ACHN (cell line): Measurements from ENCODE around the gene KIF1A.
A peak's percentile ranks its signal among the peaks of the same experiment; 100 is the strongest.

Experiments
- DNase-seq: peaks from one replicate; pipeline ENCODE4 v3.0.0-alpha.2; 2015
- in situ Hi-C: cut with HindIII; loops from 2 replicates; pipeline ENCODE4 v1.10.0; 2017; ENCODE audit warnings: low sequenced_read_pairs, low pct_ligation_motif_present, low pct_unique_long_range_greater_than_20kb

KIF1A gene

DNA sequence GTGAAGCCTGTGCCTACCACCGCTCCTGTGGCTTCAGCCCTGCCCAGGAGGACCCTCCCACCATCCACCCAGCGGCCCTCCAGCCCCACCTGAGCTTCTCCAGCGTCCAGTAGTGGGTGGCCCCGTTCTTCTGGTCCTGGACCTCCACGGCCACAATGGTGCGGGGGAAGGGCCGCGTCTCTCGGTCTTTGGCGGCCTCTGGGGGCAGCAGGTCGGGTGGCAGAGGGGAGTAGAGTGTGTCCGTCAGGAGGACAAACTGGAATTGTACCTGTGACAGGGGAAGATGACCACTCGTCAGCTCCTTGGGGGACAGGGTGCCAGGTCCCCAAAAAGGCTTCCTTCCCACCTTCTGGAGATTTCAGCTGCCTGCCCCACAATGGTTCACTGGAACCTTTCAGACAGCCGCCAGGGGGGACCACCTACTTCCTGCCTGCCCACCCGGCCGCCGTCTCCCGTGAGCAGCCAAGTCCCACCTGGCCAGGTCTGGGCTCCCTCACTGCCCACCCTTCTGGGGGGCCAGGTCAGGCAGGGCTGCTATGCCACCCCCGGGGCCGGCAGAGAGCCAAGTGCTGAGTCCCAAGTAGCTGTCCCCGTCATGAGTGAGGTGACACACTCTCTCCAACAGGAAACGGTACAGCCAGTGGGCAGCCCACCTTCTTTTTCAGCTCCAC is 59.3 kb downstream of the KIF1A start:
- DNase-seq, result no peak

DNA sequence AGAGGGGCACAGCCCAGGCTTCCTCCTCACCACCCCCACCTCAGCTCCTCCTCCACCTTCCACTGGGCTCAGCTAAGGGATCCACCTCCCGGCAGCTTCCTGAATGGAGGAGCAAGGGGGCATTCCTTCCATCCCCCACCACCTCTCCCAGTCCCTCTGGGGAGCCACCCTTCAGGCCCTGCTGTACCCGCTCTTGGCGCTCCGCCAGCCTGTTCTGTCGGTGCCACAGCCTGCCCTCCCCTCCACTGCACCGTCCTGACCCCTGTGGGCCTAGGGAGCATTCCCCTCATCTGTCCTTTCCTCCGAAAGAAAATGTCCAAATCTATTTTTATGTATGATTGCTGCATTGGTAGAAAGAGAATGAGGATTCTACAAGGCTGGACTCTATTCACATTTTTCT is 59.9 kb downstream of the KIF1A start:
- DNase-seq, result no peak
- in situ Hi-C loops, result no loop called here

More for the DNA sequence above, 59.3 kb downstream of the KIF1A start:
- in situ Hi-C loops, result no loop called here

DNA sequence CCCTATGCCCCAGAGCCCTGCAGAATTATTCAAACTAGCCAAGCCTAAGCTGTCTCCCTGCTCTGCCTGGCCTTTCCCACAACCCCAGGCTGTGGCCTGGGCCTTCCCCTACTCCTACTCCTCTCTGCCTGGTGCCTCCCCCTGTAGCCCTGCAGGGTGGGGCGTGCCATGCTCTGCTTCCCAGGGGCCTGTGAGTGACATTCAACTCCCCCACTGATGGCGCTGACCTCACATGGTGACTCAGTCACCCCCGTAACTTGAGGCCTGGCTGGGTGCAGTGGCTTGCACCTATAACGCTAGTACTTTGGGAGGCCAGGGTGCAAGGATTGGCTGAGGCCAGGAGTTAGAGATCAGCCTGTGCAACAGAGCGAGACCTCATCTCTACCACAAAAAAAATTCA is 60.6 kb downstream of the KIF1A start:
- DNase-seq, result peak; percentile 98
- in situ Hi-C loops, result no loop called here

DNA sequence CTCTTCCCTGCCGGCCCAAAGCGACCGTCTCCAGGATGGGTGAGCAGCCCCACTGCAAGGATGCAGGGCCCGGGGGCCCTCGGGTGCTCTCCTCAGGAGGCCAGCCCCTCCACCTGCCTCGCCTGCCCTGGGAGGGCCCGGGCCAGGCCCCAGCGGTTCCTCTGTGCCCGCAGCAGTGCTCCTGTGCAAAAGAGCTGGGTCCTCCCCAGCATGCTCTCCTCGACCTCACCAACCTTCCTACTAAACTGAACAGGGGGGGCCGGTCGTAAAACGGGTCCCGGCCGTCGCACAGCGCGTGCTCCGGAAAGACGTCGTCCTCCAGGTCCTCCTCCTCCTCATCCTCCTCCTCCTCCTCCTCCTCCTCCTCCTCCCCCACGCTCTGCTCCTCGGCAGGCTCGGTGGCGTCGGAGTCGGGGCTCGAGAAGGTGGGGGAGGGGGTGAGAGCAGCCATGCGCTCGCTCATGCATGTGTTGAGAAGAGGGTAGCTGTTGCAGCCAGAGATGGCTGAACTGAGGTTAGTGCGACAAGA is 62.9 kb downstream of the KIF1A start:
- in situ Hi-C loops, result no loop called here
- no peak for DNase-seq

DNA sequence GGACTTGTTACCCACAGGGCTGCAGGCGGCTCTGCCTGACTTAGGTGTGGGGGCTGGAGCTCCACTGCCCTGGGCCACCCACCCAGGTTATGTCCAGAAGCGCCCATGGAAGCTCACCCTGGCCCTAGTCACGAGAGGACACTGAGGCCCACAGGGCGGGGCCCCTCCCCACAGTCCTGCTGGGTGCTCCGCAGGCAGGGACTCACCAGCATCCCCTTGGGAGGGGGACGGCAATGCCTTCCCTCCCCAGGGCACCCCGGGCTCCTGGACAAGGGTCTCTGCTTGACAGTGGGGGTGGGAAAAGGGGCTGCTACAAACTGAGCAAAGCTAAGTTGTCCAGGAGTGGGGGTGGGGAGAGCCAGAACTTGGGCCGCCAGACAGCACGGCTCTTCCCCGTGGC is 67.8 kb downstream of the KIF1A start:
- in situ Hi-C loops, result no loop called here
- DNase-seq, result no peak

DNA sequence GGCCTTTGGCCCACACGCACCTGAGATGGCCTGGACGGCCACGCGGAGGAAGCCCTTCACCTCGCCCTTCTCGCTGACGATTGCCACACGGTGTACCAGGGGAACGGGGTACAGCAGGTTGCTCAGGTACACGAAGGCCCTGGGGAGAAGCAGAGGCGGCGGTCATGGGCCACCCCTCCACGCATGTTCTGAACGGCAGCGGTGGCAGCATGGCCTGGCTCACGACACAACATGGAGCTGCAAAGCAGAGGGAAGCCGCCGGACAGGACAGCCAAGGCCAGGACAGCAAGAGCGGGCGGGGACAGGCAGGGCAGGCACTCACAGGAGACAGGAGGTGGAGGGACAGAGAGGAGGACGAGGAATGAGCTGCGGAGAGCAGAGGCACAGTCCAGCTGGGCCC is 69.6 kb downstream of the KIF1A start:
- in situ Hi-C loops, result no loop called here
- DNase-seq, result no peak

DNA sequence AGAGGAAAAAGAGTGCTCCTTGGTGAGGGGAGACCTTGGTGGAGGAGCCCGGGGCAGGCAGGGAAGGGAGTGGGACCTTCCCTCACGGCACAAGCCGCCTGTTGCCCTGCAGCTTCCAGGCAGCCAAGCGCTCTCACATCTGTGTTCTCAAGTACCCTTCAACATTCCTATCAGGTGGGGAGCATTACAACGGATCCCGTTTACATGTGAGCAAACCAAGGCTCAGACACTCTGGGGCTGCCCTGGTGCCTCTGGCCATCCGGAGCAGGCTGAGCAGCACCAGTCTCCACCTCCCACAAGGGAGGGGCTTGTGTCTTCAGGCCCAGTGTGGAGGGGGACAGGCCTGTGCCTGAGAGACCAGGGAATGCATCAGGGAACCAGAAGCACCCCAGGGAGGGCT is 70.5 kb downstream of the KIF1A start:
- no peak for DNase-seq
- in situ Hi-C loops, result no loop called here

DNA sequence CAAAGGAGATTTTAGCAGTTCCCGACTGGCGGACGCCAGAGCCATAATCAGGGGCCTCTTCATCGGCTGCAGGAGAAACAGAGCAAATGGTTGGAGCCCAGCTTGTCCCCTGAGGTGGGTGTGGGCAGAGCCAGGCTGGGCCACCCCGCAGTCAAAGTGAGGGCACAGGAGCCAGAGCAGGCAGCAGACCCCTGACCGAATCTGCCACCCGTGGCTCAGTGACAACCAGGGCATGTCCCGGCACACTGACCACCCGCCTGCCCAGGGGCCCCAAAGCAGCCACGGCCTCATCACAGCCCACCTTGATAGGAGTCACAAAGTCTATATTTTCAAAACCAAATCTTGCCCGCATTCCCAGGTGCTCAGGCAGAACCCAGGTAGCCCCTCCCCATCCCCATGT is 72.8 kb downstream of the KIF1A start:
- no peak for DNase-seq

DNA sequence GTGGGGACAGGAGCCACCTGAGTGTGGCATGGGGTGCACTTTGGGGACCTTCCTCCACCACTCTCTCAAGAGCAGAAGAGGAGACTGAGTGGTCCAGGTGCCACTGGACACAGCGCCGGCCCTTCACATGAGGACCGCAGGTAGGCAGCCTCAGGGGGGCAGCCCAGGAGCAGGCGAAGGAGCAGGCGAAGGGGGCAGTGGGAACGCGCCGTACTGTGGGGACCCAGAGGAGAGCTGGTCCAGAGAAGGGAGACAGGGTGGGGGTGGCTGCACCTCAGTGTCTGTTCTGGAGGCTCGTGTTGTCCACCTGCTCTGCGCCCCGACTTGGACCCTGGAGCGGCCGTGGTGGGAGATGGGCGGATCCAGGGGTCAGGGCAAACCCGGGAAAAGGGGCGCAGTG is 73.3 kb downstream of the KIF1A start:
- no peak for DNase-seq
- in situ Hi-C loops, result no loop called here

More for the DNA sequence above, 72.8 kb downstream of the KIF1A start:
- in situ Hi-C loops, result no loop called here

DNA sequence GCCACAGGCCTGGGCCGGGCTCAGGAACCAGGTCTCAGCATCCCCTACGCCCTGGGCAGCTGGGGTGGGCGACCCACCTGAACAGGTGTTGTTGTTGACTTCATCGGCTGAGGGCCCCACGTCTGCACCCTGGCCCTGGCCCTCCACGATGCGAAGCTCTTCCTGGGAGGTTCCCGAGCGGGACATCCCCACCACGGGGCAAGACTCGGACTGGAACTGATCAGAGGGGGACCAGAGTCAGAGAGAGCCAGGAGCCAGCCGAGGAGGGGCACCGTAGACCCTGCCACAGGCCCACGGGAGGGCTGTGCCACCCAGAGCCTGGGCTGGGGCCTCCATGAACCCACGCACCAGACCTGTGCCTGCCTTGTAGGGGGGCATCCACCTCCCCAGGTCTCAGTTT is 74.1 kb downstream of the KIF1A start:
- in situ Hi-C loops, result no loop called here

DNA sequence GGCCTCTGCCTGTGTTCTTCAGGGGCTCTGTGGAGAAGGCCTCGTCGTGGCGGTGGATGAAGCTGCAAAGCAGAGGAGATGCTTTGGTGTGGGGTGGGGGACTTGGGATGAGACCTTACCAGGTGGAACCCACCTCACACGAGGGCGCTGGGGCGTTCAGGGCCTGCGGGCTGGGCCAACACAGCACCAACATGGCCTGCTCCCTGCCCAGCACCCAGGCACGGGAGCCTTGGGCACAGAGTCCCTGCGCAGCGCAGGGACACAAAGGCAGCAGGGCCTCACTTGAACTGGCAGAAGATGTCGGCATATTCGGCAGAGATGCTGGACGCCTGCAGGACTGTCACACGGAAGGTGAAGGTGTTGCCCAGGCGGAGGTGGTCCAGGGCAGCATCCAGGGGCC is 74.6 kb downstream of the KIF1A start:
- in situ Hi-C loops, result no loop called here
- DNase-seq, result no peak

More for the DNA sequence above, 74.1 kb downstream of the KIF1A start:
- DNase-seq, result no peak

DNA sequence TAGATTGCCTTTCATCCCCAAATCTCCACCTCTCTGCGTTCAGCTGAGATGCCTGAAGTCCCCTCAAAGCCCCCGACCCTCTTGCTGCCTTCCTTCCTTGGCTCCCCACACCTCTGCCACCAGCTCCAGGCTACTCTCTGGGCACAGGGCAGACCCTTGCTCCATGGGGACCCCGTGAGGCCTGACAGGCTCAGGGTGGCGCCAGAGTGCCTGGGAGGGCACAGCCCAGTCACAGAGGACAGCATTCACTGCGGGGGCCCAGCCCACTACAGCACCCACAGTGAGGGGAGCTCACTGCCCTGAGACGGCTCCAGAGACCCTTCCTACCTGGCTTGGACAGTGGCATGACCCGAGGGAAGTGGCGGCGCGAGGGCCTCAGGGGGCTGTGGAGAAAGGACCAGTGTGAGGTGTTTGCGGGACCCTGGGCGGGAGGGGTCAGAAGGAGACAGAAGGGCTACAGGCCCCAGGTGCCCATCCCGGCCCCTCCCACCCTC is 77.4 kb downstream of the KIF1A start:
- DNase-seq, result no peak
- in situ Hi-C loops, result no loop called here

DNA sequence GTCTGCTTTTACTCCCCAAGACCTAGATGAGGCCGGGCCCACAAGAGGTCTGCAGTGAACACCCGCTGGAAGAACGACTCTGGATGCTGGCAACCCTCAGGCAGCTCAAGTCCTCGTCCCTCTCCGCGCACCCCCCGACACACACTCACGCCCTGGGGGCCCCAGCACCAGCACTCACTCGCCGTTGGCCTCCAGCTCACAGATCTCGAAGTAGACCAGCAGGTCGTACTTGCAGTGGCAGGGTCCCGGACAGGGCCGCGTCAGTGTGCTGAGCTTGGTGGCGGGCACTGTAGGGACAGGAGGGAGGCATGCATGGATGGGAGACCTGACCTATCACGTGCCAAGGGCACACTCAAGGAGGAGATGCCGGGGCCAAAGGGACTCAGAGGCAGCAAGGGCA is 78.9 kb downstream of the KIF1A start:
- in situ Hi-C loops, result no loop called here
- DNase-seq, result no peak

DNA sequence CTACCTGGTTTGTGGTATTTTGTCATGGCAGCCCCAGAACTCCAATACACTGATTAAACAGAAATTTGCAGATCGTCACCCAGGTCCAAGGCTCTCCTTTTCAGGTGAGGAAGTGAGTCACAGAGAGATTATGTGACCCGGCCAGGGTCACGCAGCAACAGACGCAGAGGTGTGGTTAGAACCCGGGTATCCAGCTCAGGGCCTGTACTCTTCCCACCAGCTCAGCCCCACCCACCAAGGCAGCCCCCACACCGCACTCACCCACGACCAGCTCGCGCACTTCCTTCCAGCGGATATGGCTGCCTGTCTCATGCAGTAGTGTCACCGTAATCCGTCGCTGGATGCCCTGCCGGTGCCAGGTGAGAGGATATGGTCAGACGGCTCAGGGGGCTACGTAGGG is 80.2 kb downstream of the KIF1A start:
- in situ Hi-C loops, result no loop called here
- DNase-seq, result no peak

DNA sequence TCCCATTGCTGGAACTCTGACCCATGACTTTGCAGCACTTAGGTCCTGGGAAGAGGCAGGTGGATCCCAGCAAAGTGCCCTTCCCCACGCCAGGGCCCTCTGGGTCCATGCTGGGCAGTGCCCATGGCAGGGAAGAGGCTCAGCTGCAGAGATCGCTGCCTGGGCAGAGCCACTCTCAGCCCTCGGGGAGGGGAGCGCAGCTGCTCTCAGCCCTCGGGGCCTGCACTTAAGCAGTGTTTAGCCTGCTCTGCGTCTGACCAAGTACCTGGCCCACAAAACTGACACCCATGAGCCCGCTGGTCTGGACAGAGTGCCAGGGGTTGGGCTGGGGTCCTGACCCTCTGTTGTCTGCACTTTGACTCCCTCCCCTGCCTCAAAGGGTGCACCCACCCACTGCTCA is 82.1 kb downstream of the KIF1A start:
- in situ Hi-C loops, result no loop called here
- DNase-seq, result no peak

DNA sequence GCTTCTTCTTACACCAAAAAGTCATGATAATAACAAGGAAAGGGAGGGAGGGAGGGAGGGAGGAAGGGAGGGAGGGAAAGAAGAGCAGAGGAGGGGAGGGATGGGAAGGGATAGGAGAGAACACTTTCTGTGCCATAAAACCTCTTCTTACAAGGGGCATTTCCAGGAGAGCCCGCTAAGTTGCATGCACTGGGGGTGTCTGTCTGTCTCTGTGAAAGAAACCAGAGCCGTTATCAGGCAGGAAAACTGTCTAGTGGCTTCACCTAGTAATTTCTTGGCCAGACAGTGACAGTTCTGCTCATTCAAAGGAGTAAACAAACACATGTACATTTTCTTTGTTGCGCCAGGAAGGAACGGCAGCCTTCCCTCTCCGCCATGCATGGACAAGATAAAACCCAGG is 82.5 kb downstream of the KIF1A start:
- in situ Hi-C loops, result no loop called here
- DNase-seq, result no peak

DNA sequence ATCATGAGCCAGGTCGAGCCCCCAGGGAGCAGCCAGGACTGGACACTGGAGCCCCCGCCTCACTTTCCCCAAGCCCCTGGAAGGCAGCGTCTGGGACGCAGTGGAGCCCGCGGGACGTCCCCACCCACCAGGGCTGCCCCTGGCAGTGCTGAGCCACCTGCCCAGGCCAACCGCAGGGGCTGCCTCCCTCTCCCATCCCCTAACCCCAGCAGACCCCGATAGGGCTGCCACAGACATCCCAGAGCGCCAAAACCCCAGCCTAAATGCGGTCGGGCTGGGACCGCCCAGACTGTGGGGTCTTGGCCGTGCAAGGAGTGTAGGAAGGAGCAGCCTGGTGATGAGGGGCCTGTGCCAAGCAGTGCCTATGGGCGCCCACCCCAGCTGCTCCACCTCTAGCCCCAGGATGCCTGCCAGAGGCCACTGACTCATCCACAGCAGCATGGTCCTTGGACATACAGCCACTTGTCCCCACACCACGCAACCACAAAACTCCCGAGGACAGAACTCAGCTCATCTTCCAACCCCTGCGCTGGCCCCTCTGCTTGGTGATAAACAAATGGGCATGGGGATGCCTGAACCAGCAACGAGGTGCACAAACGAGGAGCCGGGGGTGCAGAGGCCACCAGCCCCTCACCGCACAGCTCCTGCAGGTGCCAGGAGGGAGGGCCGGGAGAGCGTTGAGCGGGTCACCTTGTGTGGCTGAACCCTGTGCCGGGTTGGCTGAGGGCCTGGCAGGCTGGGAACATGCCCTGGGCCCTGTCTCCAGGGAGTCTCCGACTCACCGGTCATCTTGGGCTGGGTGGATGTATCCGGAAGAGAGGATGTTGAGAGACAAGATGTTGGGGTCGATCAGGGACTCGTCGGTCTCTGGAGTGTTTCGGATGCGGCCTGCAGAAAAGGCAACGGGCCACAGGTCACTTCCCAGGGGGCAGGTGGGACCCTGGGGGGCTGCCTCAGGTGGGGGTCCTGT is 83.5 kb downstream of the KIF1A start:
- in situ Hi-C loops, result no loop called here

DNA sequence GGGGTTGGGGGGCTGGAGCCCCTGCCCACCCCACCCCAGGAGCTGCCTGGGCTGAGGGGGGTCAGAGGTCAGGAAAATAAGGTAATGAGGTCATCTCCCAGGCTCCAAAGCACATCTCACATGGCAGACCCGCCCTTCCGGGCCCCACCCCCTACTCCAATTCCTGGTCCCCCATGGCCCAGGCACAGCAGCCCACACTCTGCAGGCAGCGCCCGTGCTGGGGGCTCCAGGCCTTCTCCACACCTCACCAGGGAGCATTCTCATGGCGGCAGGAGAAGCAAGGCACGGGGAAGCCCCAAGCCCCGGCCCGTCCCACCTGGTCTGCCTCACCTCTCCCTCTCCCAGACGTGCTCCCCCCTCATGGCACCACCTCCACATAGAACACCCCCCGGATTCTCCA is 84.5 kb downstream of the KIF1A start:
- in situ Hi-C loops, result no loop called here
- no peak for DNase-seq

More for the DNA sequence above, 83.5 kb downstream of the KIF1A start:
- no peak for DNase-seq

DNA sequence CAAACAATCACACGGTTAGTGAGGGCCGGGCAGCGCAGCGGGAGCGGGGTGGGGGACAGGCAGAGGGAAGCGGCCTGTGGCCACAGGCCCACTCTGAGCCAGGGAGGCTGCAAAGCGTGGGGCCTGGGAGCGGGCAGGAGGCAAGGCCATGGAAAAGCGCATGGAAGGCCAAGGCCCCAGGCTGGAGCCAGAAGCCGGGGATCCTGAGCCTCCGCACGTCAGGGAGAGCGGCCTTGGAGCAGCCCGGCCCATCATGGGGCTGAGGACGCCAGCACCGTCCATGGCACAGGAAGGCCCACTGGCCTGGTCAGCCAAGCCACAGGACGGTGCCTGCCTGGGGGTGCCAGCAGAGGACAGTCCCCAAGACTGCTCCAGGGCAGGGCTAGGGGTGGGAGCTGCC is 85.3 kb downstream of the KIF1A start:
- no peak for DNase-seq
- in situ Hi-C loops, result no loop called here
